Measurements from ENCODE around the gene CACNA1A. TPM values are rescaled to one million over a fixed set of nuclear protein-coding genes. Genes with fewer than 3 reads are reported as not detected.
A peak's percentile ranks its signal among the peaks of the same experiment; 100 is the strongest.

CACNA1A gene
- total and polyA plus RNA-seq, 2 of the 13 experiments (the other 11 are each of a cell fraction or from before 2014, with no cell fraction given): not detected

GRCh38 chr19:13190781-13191540 is 315.3 kb downstream of the CACNA1A start:
- 7% methylated on average over 19 of the region's 19 CpGs for WGBS (ENCODE audit: low lambda C conversion rate)
- Histone ChIP-seq H3K4me1 (ENCODE audit: insufficient read depth, low read length) (peaks cover 47% of the 10 kb centered on the region), H3K27me3 (ENCODE audit: control insufficient read depth in 1 of 2, insufficient read depth in 2 of 2, low read length in 2 of 2) (no peaks in the 10 kb centered on the region), H2AFZ (ENCODE audit: low read length) (no peak overlapping the region), H3K4me3 (replicated peaks in 1 of 3; ENCODE audit: insufficient read depth in 1 of 3, low read depth in 2 of 3, low read length in 3 of 3) (peak overlapping the region; percentile 16 to 40 (median 22); a peak in 3 of 6 replicates), H3K36me3 (replicated peaks in 1 of 2; ENCODE audit: control insufficient read depth in 1 of 2, insufficient read depth in 2 of 2, low read length in 2 of 2) (no peaks in the 10 kb centered on the region), H3K27ac (ENCODE audit: extremely low read length, insufficient read depth, low read length) (peak overlapping the region; percentile 80), H3K9me3 (ENCODE audit: low read length) (no peaks in the 10 kb centered on the region), H4K20me1 (ENCODE audit: insufficient read depth, low read length) (no peaks in the 10 kb centered on the region), H3K4me2 (ENCODE audit: low read depth, low read length) (peak overlapping the region; percentile 78), H3K79me2 (ENCODE audit: insufficient read depth, low read length) (no peaks in the 10 kb centered on the region), H3K9ac (ENCODE audit: insufficient read depth, low read depth, low read length) (peak overlapping the region; percentile 58)
- DNase-seq (ENCODE audit: low spot score): peak; percentile 90
- POLR2A ChIA-PET: interaction anchor here (0.7 to 2.4 kb wide), 7 partner anchors 9 to 61 kb away, joined by 3 to 11 read pairs (median 7); no protein-coding TSS in a partner anchor
- CTCF ChIA-PET (ENCODE audit: low intra/inter-chr PET ratio, low total read pairs): no interaction called here
- intact Hi-C loops (cut with micrococcal nuclease; ENCODE audit: unreplicated experiment) (loop anchor here (1.0 kb wide), 1 partner anchor 40 kb away; no protein-coding TSS in a partner anchor), in situ Hi-C loops (cut with HindIII; ENCODE audit: extremely low pct_ligation_motif_present, low pct_unique_long_range_greater_than_20kb) (loop anchor here (5.0 kb wide), 1 partner anchor 39 kb away; the partner anchor contains the start of genes IER2 and STX10)
- peak; percentile 80 for FAIRE-seq
- ATAC-seq: peak; percentile 74
- no TSS peak for BruUV-seq (replicated peaks)
- peak; percentile 31; the same call in 1 of the 2 replicates for TF ChIP-seq FOXA3 (CRISPR knock-in tag; IDR thresholded peaks at IDR 0.05)
- no peak for TF ChIP-seq ZFP82 (CRISPR knock-in tag; IDR thresholded peaks at IDR 0.05; ENCODE audit: borderline replicate concordance)
- TF ChIP-seq POLR2AphosphoS2 (IDR thresholded peaks at IDR 0.05; ENCODE audit: low read depth, low read length): no peak
- TF ChIP-seq CREM (IDR thresholded peaks at IDR 0.05): peak; percentile 47; the same call in 1 of the 2 replicates
- no peak for TF ChIP-seq CREM (CRISPR knock-in tag; IDR thresholded peaks at IDR 0.05)
- peak; percentile 79 for TF ChIP-seq SKI (IDR thresholded peaks at IDR 0.05; ENCODE audit: partially characterized antibody)
- TF ChIP-seq SAFB2 (CRISPR knock-in tag; IDR thresholded peaks at IDR 0.05; ENCODE audit: borderline replicate concordance, low read depth): 0 out of 2 replicates have a peak, but pooled peaks have one; percentile 42
- TF ChIP-seq NR2F6 (IDR thresholded peaks at IDR 0.05): 0 out of 2 replicates have a peak, but pooled peaks have one; percentile 31
- peak; percentile 37; the same call in 1 of the 2 replicates for TF ChIP-seq NR2F6 (CRISPR knock-in tag; IDR thresholded peaks at IDR 0.05)
- TF ChIP-seq, protein P1, sequence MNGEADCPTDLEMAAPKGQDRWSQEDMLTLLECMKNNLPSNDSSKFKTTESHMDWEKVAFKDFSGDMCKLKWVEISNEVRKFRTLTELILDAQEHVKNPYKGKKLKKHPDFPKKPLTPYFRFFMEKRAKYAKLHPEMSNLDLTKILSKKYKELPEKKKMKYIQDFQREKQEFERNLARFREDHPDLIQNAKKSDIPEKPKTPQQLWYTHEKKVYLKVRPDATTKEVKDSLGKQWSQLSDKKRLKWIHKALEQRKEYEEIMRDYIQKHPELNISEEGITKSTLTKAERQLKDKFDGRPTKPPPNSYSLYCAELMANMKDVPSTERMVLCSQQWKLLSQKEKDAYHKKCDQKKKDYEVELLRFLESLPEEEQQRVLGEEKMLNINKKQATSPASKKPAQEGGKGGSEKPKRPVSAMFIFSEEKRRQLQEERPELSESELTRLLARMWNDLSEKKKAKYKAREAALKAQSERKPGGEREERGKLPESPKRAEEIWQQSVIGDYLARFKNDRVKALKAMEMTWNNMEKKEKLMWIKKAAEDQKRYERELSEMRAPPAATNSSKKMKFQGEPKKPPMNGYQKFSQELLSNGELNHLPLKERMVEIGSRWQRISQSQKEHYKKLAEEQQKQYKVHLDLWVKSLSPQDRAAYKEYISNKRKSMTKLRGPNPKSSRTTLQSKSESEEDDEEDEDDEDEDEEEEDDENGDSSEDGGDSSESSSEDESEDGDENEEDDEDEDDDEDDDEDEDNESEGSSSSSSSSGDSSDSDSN (CRISPR knock-in tag; IDR thresholded peaks at IDR 0.05): peak; percentile 47; the same call in 1 of the 2 replicates
- 0 out of 2 replicates have a peak, but pooled peaks have one; percentile 37 for TF ChIP-seq ZNF292 (CRISPR knock-in tag; IDR thresholded peaks at IDR 0.05; ENCODE audit: borderline replicate concordance, low read depth)
- no peak for TF ChIP-seq SOX6 (IDR thresholded peaks at IDR 0.05)
- TF ChIP-seq SOX6 (CRISPR knock-in tag; IDR thresholded peaks at IDR 0.05): peak; percentile 50; the same call in 1 of the 2 replicates
- peak; percentile 84 for TF ChIP-seq PAXIP1 (CRISPR knock-in tag; conservative IDR thresholded peaks at IDR 0.05)
- TF ChIP-seq, protein P2, sequence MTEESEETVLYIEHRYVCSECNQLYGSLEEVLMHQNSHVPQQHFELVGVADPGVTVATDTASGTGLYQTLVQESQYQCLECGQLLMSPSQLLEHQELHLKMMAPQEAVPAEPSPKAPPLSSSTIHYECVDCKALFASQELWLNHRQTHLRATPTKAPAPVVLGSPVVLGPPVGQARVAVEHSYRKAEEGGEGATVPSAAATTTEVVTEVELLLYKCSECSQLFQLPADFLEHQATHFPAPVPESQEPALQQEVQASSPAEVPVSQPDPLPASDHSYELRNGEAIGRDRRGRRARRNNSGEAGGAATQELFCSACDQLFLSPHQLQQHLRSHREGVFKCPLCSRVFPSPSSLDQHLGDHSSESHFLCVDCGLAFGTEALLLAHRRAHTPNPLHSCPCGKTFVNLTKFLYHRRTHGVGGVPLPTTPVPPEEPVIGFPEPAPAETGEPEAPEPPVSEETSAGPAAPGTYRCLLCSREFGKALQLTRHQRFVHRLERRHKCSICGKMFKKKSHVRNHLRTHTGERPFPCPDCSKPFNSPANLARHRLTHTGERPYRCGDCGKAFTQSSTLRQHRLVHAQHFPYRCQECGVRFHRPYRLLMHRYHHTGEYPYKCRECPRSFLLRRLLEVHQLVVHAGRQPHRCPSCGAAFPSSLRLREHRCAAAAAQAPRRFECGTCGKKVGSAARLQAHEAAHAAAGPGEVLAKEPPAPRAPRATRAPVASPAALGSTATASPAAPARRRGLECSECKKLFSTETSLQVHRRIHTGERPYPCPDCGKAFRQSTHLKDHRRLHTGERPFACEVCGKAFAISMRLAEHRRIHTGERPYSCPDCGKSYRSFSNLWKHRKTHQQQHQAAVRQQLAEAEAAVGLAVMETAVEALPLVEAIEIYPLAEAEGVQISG (CRISPR knock-in tag; IDR thresholded peaks at IDR 0.05): peak; percentile 43; the same call in 1 of the 2 replicates
- no peak for TF ChIP-seq ZKSCAN1 (IDR thresholded peaks at IDR 0.05; ENCODE audit: low read length)

All from HepG2 (cell line).